ENCODE measurements around the gene PCDHB4. TPM values are rescaled to one million over a fixed set of nuclear protein-coding genes. Genes with fewer than 3 reads are reported as not detected.
"Not testable (repeated sequence)": the region's sequence is repeated elsewhere in the genome, so short reads cannot be mapped to it uniquely, and the experiment has no call there.

Gene PCDHB4
- total RNA-seq, 4 donors from 2014 or later, result 0.59 to 10.5 (median 6.0) TPM

- H3K9me3 ChIP-seq, result peaks cover 0 to 41% of the 10 kb centered on the region in 2 donors
- H3K36me3 ChIP-seq, result no peaks in the 10 kb centered on the region
- intact Hi-C loops (cut with DNase I; ENCODE audit: low total_unique reads), result no loop called here
- H3K27me3 ChIP-seq, result no peaks in the 10 kb centered on the region
- H3K27ac ChIP-seq, result no peak overlapping the region
- no peak overlapping the region for H3K4me3 ChIP-seq
- no peaks in the 10 kb centered on the region for H3K4me1 ChIP-seq
- no peak for DNase-seq
- no peak for TF ChIP-seq POLR2A (IDR thresholded peaks at IDR 0.05)
- no peak for TF ChIP-seq CTCF (IDR thresholded peaks at IDR 0.05)
Measured at GRCh38 chr5:141150993-141151325, 29.3 kb downstream of the PCDHB4 start.

- H3K27ac ChIP-seq; DNase-seq; H3K4me3 ChIP-seq; H3K4me1 ChIP-seq; H3K36me3 ChIP-seq; intact Hi-C loops (cut with DNase I; ENCODE audit: low total_unique reads); H3K27me3 ChIP-seq: not testable (repeated sequence)
- H3K9me3 ChIP-seq, result peaks cover 0 to 47% of the 10 kb centered on the region in 2 donors
Measured at GRCh38 chr5:141151632-141152031, 30.0 kb downstream of the PCDHB4 start.

GRCh38 chr5:141152096-141152495, 30.5 kb downstream of the PCDHB4 start:
- DNase-seq; H3K4me3 ChIP-seq; intact Hi-C loops (cut with DNase I; ENCODE audit: low total_unique reads); H3K4me1 ChIP-seq; H3K27ac ChIP-seq; H3K27me3 ChIP-seq; H3K36me3 ChIP-seq: not testable (repeated sequence)
- peaks cover 0 to 51% of the 10 kb centered on the region in 2 donors for H3K9me3 ChIP-seq

- H3K36me3 ChIP-seq, result no peaks in the 10 kb centered on the region
- H3K9me3 ChIP-seq, result peaks cover 0 to 53% of the 10 kb centered on the region in 2 donors
- H3K4me1 ChIP-seq, result no peaks in the 10 kb centered on the region
- H3K27ac ChIP-seq, result no peak overlapping the region
- no peak overlapping the region for H3K4me3 ChIP-seq
- no peak for TF ChIP-seq CTCF (IDR thresholded peaks at IDR 0.05)
- TF ChIP-seq POLR2A (IDR thresholded peaks at IDR 0.05), result no peak
- DNase-seq, result no peak
- no peaks in the 10 kb centered on the region for H3K27me3 ChIP-seq
- intact Hi-C loops (cut with DNase I; ENCODE audit: low total_unique reads), result no loop called here
Measured at GRCh38 chr5:141155540-141156374, 34.1 kb downstream of the PCDHB4 start.

- peaks cover 0 to 44% of the 10 kb centered on the region in 2 donors for H3K9me3 ChIP-seq
- H3K36me3 ChIP-seq; H3K27ac ChIP-seq; intact Hi-C loops (cut with DNase I; ENCODE audit: low total_unique reads); H3K4me1 ChIP-seq; DNase-seq; H3K27me3 ChIP-seq; H3K4me3 ChIP-seq: not testable (repeated sequence)
Measured at GRCh38 chr5:141157356-141157755, 35.7 kb downstream of the PCDHB4 start.

GRCh38 chr5:141157901-141158300, 36.3 kb downstream of the PCDHB4 start:
- DNase-seq; H3K4me3 ChIP-seq; H3K27ac ChIP-seq; H3K27me3 ChIP-seq; intact Hi-C loops (cut with DNase I; ENCODE audit: low total_unique reads); H3K4me1 ChIP-seq; H3K36me3 ChIP-seq: not testable (repeated sequence)
- peaks cover 0 to 40% of the 10 kb centered on the region in 2 donors for H3K9me3 ChIP-seq

GRCh38 chr5:141172381-141173204, 51.0 kb downstream of the PCDHB4 start, which contains the start of gene PCDHB7:
TSS of gene PCDHB7 (plus strand) at chr5:141172644. CDS start at chr5:141172836, 192 bp downstream.
- peak in 1 of 2 donors; percentile 34 for DNase-seq
- no peaks in the 10 kb centered on the region for H3K4me1 ChIP-seq
- intact Hi-C loops (cut with DNase I; ENCODE audit: low total_unique reads), result no loop called here
- H3K27ac ChIP-seq, result no peak within 1 kb of the TSS
- H3K27me3 ChIP-seq, result peaks cover 0 to 5% of the 10 kb centered on the region in 2 donors
- peaks cover 3 to 29% of the 10 kb centered on the region in 2 donors for H3K9me3 ChIP-seq
- TF ChIP-seq POLR2A (IDR thresholded peaks at IDR 0.05) (no peak), CTCF (IDR thresholded peaks at IDR 0.05) (peak in 1 of 4 experiments; percentile 25)
- no peaks in the 10 kb centered on the region for H3K36me3 ChIP-seq
- H3K4me3 ChIP-seq, result peak within 1 kb of the TSS in 1 of 2 donors; percentile 5

GRCh38 chr5:141174291-141175104, 52.9 kb downstream of the PCDHB4 start:
- H3K36me3 ChIP-seq; H3K4me1 ChIP-seq; DNase-seq; H3K27me3 ChIP-seq; H3K27ac ChIP-seq; H3K4me3 ChIP-seq; intact Hi-C loops (cut with DNase I; ENCODE audit: low total_unique reads): not testable (repeated sequence)
- peaks cover 3 to 38% of the 10 kb centered on the region in 2 donors for H3K9me3 ChIP-seq
